Raji (cell line): ENCODE results near the gene FRYL.

Source experiments
- POLR2A ChIP-seq: IDR thresholded peaks from 2 replicates; pipeline ENCODE4 v1.6.1; 2011; ENCODE audit warnings: low read depth, low read length, control low read depth; ENCODE audit not compliant: insufficient read depth

FRYL gene

DNA sequence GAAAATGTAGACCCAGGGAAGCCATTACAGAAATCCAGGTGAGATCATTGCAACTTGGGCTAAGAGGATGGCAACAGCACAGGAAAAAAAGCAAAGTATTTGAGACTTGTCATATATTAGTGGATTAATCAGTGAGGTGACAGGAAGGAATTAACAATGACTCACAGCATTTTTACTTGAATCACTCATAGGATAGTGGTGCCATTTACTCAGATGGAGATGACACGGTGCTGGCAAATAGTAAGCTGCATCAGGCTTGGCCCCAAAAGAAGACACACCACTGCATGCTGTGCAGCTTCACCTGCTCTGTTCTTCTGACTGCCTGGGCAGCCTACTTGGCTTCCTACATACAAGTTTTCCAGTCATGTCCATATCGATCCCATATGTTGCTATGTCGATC lies 144.8 kb downstream of the FRYL start:
- TF ChIP-seq POLR2A = no peak

DNA sequence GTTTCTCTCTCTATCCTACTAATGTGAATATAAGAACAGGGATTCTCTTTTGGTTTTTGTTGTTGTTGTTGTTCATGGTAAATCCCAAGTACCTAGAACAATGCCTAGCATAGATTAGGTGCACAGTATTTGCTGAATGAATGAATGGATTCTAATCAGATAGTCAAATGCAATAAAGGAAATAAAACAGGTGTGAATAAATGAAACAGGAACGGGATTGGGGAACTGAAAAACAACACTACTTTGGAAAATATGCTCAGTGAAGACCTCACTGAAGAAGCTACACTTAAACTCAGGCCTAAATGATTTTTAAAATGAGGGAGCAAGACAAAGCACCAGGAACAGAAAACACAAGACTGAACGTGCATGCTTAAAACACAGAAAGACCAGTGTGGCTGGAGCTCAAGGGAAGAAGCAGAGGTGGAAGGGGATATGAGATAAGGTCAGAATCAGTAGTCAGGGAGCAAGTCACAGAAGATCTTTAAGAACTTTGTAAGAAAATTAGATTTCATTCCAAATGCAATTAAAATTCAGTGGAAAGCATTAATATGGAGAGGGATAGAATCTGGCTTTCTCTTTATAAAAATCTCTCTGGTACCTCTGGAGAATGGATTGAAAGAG lies 145.3 kb downstream of the FRYL start:
- no peak for TF ChIP-seq POLR2A

DNA sequence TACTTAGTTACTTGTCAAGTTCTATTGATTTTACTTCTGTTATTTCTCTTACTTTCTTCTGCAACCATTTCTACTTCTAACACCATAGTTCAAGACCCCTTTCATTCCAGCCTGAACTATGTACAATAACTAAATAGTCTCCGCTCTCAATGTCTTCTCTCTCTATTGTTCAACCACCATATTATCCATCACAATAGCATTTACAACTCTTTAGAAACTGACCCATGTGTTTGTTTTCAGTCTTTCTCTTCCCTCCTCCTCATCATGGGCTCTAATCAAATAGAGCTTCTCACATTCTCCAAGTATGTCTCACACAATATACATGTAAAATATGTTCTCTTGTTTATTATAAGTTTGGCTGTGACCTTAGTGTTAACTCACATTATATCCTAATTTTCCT lies 146.4 kb downstream of the FRYL start:
- no peak for TF ChIP-seq POLR2A

DNA sequence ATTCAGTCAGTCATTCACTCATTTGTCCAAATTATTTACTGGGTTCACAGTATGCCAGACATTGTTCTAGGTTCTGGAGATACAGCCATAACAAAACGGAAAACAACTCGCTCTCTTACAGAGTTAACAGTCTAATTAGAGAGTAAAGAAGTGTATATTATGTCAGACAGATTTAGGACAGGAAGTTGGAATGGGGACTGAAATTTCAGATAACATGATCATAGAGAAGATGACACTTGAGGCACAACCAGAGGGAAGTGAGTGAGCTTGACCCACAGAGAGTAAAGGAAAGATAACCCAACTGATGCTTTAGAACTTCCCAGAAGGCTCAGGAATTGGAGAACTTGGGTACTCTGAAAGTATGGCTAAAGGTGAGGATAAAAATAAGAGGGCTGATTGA lies 150.6 kb downstream of the FRYL start:
- no peak for TF ChIP-seq POLR2A

DNA sequence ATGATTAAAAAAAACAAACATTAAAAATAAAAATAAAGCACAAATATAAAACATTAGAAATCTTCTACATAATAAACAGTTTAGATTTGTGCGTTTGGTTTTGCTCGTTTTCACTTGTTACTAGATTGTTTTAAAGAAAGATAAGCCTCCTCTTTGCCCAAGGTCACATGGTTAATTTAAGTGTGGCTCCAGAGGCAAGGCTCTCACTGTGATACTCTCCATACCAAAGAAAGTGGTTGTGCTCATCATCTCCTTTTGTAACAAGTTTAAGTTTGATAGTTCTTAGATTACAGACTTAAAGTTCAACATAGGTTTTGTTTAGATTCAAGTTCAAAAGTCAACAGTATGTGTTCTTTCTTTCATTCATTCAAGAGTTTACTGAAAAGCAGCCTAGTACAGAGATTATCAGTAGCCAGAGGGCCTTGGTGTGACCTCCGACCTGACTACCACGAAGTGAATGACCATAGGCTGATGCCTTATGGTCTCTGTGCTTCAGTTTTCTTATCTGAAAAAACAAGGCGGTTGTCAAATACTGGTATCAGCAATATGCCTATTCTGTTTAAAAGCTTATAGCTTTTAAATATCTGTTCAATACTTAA lies 156.8 kb downstream of the FRYL start:
- TF ChIP-seq POLR2A = no peak

DNA sequence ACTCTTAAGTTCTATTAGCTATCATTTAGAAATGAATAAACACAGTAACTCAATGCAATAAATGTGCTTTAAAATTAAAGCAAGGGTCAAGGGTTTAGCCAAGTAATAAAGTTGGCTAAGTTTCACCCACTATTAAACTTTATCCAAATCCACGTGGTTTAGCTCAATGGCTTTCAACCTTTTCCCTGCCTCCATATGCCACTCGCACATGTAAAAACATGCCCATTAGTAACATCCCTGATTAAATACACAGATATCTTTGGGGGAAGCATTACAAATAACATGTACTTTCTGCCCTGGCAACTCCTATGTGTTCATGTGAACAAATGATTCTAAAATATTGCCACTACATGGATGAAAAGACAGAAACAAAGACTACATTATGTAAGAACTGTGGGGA lies 159.2 kb downstream of the FRYL start:
- TF ChIP-seq POLR2A = no peak

DNA sequence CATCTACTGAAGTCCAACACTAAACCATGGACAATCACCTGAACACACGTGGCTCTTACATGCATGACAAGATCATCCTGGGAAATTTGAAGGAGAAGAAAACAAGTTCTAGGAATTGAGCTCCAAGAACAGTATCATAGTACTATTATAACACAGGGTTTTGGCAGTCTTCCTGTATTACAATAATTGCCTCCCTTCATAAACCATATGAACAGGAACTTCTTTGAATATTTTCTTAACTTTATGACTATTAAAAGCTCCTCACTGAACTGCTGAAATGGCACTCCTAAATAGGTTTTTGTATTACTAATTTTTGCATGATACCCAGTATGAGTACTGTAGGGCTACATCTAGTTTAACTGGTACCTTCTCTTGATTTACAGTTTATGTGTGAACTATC lies 160.0 kb downstream of the FRYL start:
- TF ChIP-seq POLR2A = no peak

DNA sequence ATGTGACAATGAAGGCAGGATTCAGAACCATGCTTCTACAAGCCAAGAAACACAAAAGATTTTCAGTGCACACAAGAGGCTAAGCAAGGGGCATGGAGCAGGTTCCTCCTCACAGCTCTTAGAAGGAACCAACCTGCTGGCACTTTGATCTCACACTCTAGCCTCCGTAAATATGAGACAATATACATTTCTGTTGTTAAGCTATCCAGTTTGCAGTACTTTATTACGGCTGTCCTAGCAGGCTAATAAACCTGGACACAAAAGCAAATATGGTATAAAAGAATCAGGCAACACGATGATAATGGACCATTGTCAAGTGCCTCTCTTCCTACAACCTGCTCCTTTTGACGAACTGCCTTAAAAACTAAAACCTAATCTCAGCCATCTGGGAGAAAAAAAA lies 175.6 kb downstream of the FRYL start:
- TF ChIP-seq POLR2A = no peak

DNA sequence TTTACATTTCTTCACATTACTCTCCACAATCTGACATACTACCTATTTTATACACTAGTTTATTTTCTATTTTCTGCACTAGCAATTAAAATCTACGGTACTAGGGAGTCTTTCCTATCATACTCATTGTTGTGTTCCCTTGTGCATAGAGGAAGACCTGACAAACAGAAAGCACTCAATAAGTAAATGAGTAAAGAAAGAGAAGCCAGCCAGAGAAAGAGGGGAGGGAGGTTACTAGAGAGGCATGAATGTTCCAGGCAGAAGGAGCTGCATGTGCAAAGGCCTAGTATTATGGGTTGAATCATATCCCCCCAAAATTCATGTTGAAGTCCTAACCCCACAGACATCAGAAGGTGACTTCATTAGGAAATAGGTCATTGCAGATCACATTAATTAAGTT lies 176.0 kb downstream of the FRYL start:
- TF ChIP-seq POLR2A = no peak

DNA sequence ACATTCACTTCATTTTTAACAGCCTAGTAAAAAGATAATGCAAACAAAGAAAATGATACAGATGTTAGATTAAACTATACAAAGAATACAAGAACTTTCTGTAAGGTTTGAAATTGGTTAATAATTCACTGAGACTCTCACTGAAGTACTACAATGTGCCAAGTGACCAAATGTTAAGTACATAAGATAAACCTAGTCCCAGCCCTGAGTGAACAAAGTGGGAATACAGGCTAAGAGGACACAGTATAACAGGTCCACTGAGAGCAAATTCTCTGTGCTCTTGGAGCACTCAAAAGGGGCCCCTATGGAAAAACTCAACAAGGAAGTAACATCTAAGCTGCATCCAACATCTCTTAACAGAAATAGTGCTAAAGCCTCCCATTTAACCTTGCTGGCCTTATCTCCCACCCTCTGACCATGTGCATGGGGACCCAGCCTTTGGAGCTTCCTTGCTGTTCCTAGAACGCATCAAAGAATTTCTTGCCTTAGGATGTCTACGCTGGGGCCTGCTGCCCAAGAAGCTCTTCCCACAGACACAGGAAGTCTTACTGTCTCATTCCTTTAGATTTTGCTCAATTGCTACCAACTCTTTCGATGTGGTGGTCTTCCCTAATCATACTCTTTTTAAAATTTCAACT lies 176.6 kb downstream of the FRYL start:
- TF ChIP-seq POLR2A = no peak

DNA sequence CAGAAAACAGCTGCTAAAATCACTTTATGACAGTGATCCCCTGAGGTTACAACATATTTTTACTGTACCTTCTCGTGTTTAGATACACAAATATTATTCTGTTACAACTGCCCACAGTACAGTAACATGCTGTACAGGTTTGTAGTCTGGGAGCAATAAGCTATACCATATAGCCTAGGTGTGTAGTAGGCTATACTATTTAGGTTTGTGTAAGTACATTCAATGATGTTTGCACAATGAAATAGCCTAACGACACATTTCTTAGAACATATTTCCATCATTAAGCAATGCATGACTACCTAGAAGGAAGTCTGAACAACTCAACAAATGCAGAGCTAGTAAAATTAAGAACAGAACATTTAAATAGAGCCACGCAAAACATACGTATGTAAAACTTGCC lies 177.3 kb downstream of the FRYL start:
- no peak for TF ChIP-seq POLR2A

DNA sequence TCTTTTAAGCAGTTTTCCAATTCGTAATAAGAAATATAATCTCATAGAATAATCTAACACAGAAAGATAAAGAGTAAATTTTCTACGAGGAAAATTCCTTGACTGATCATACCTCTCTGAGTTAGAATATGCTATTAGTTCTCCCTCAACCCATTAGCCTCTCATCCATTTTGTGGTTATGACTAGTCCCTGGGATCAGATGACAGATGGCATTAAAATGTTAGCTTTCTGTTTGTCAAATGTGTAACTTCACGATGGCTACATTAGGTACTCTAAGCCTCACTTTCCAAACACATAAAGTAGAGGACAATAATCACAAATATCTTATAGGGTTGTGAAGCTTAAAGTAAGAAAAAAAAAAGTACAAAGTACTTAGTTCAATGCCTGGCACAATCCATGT lies 177.9 kb downstream of the FRYL start:
- no peak for TF ChIP-seq POLR2A

DNA sequence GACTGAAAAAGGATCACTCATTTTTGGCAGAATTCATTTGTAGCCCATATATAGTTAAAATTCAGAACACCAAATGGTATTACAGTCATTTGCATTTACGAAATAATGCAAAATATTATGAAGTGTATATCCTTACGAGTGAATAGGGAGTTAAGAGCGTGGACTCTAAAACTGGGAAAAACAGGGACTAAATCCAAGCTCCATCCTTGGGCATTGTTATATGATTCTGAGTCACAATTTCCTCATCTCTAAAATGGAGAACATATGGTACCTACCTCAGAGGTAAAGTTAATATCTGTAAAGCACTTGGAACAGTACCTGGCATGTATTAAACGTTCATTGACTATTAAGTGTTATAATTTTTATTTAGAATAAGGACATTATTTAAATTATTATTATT lies 183.7 kb downstream of the FRYL start:
- TF ChIP-seq POLR2A = no peak

DNA sequence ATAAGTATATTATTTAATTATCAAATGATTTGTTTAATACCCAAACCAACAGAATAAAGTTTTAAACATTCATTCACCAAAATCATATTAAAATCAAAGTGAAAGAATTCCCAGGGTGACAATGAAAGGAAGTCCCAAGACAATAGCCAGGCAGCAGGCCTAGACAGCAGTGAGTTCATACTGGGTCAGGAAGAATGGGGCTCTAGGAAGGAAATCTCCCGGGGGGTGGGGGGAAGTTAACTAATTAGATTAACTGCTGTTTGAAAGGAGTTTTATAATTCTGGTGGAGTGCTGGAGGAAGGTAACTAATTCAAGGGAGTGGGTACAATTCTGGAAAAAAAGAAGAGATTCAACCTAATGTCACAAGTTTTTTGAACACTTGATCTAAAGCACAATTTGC lies 185.9 kb downstream of the FRYL start:
- TF ChIP-seq POLR2A = no peak

DNA sequence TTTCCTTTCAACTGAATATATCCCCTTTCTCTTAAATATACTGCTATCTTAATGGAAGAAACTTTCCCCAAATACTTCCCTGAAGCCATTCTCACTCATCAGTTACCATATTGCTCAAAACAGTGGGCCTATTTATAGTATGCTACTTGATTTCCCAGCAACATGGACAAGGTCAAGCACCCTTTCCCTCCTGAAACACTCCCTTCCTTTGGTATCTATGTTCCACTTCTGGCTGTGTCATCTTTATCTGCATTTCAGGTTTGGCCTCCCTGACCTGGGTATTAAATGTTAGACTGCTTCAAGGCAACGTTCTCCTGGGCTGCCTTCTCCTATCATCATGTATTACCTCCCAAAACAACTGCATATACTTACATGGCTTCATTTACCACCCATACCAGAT lies 188.7 kb downstream of the FRYL start:
- no peak for TF ChIP-seq POLR2A

DNA sequence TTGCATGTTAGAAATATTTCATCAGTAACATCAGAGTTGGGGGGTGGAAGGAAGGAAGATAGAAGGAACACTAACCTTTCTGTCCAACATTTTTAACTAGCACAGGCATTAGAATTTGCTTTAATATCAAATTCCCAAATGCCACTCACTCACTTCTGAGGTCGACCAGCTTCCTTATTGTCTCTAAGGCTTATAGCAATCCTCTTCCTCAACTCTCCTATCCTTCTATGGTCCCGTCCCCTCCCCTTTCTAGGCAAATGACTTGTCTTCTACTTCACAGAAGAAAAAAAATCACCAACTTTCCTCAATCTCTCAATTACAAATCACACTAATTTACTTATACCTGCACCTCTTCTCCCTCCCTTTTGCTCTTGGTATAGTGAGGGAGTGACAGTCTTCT lies 189.2 kb downstream of the FRYL start:
- no peak for TF ChIP-seq POLR2A

DNA sequence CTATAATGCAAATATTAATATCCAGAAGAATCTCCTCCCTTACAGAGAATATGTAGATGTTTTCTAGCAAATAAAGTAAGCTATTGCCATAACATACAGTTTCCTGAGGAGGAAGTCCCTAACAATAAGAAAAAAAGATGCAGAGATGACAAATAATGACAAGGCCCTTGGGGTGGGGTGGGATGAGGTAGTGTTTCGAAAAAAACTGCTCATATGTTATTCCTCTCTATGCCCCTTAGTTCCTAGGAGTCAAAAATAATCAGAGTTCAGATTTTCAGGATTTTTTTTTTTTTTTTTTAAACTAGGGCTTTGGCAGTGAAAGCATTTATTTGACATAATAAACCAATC lies 191.0 kb downstream of the FRYL start:
- TF ChIP-seq POLR2A = no peak
